K562 (cell line): Measurements from ENCODE around the gene PCBP2. TPM values are rescaled to one million over a fixed set of nuclear protein-coding genes. Genes with fewer than 3 reads are reported as not detected.

ENCODE experiments used
- ATF2 ChIP-seq: sonication (generic); formaldehyde crosslinking; IDR thresholded peaks from 2 replicates; pipeline ENCODE4 v1.8.1; 2022; ENCODE audit warnings: missing genetic modification reagents
- BCLAF1 ChIP-seq, 2 experiments: fragments of 450-650 bp in 1 of 2; IDR thresholded peaks; 2 replicates each; pipeline ENCODE4 v1.6.1; 2011 to 2017; ENCODE audit warnings: low read depth in 2 of 2, antibody characterized with exemption in 1 of 2, borderline replicate concordance in 1 of 2, low read length in 1 of 2, mild to moderate bottlenecking in 1 of 2, mixed read lengths in 1 of 2; ENCODE audit not compliant: control insufficient read depth in 1 of 2
- EHMT2 ChIP-seq: fragments of 450-650 bp; IDR thresholded peaks from 2 replicates; pipeline ENCODE4 v1.6.1; 2018; ENCODE audit warnings: antibody characterized with exemption
- ELF2 ChIP-seq: fragments of 250-450 bp; sonication (Bioruptor Pico); IDR thresholded peaks from 2 replicates; pipeline ENCODE4 v1.5.0; 2021; ENCODE audit warnings: mild to moderate bottlenecking
- HDGF ChIP-seq: fragments of 450-650 bp; IDR thresholded peaks from 2 replicates; pipeline ENCODE4 v1.6.1; 2016
- HNRNPK ChIP-seq: fragments of 200-400 bp; formaldehyde crosslinking; IDR thresholded peaks from one replicate; pipeline ENCODE4 v1.6.1; 2018; ENCODE audit warnings: mild to moderate bottlenecking, low read depth, low read length; ENCODE audit not compliant: poor library complexity, severe bottlenecking
- L3MBTL2 ChIP-seq: fragments of 450-650 bp; IDR thresholded peaks from 2 replicates; pipeline ENCODE4 v1.6.1; 2016; ENCODE audit warnings: mild to moderate bottlenecking, moderate library complexity
- MBD2 ChIP-seq: sonication (generic); IDR thresholded peaks from 2 replicates; pipeline ENCODE4 v1.6.1; 2016; ENCODE audit warnings: low read depth, borderline replicate concordance
- MLLT1 ChIP-seq, 2 experiments: fragments of 450-650 bp; IDR thresholded peaks; 2 replicates each; pipeline ENCODE4 v1.6.1; 2016
- MTA1 ChIP-seq: fragments of 450-650 bp; IDR thresholded peaks from 2 replicates; pipeline ENCODE4 v1.6.1; 2017; ENCODE audit warnings: borderline replicate concordance
- NFYB ChIP-seq: IDR thresholded peaks from 2 replicates; pipeline ENCODE4 v1.6.1; 2011; ENCODE audit warnings: mild to moderate bottlenecking, moderate library complexity; ENCODE audit not compliant: insufficient read length; ENCODE audit errors: extremely low read depth
- POLR2A ChIP-seq: fragments of 450-650 bp; conservative IDR thresholded peaks from 2 replicates; pipeline ENCODE4 v1.6.1; 2016
- POU5F1 ChIP-seq: fragments of 150-350 bp; IDR thresholded peaks from 2 replicates; pipeline ENCODE4 v1.6.1; 2014; ENCODE audit warnings: borderline replicate concordance, low read length, low read depth, mild to moderate bottlenecking; ENCODE audit not compliant: partially characterized antibody
- SIN3A ChIP-seq, 2 experiments: fragments of 150-350 bp in 1 of 2; IDR thresholded peaks; 2 replicates each; pipeline ENCODE4 v1.6.1; 2011 to 2016; ENCODE audit warnings: borderline replicate concordance in 2 of 2, low read depth in 2 of 2, low read length in 2 of 2, mild to moderate bottlenecking in 2 of 2, moderate library complexity in 2 of 2; ENCODE audit not compliant: control insufficient read depth in 1 of 2
- SUPT5H ChIP-seq: fragments of 450-650 bp; IDR thresholded peaks from 2 replicates; pipeline ENCODE4 v1.6.1; 2016
- VEZF1 ChIP-seq: fragments of 200-800 bp; sonication (Bioruptor generic); IDR thresholded peaks from 2 replicates; pipeline ENCODE4 v1.6.1; 2017; ENCODE audit warnings: missing genetic modification characterization, missing compliant biosample characterization
- ZNF143 ChIP-seq: sonication (generic); formaldehyde crosslinking; IDR thresholded peaks from 2 replicates; pipeline ENCODE4 v1.9.0; 2022; ENCODE audit warnings: mild to moderate bottlenecking, missing genetic modification reagents
- ZNF449 ChIP-seq: fragments of 250-450 bp; sonication (Bioruptor Pico); IDR thresholded peaks from 2 replicates; pipeline ENCODE4 v1.8.0; 2022; ENCODE audit warnings: moderate library complexity, mild to moderate bottlenecking, inconsistent platforms
- polyA plus RNA-seq, 8 experiments: library from polyadenylated mRNA; depleted of rRNA in 4 of 8; stranded (reverse) in 5 of 8; unstranded in 3 of 8; fragments of >200 nt; fragmentation: Nextera tagmentation in 2 of 8; fragmentation: Illumina TruSeq in 1 of 8; extraction: Ambion mirVana in 2 of 8; extraction: Trizol in 1 of 8; gene quantifications; 2 replicates each; pipeline versions ENCODE4 v1.2.1 to v1.2.3, GENCODE V29; 2011 to 2014; ENCODE audit warnings: inconsistent platforms in 1 of 8, missing spikeins in 1 of 8
- total RNA-seq, 7 experiments: library from RNA; depleted of rRNA in 6 of 7; stranded (reverse); fragments of >200 nt in 6 of 7; fragmentation: Illumina TruSeq in 2 of 7; extraction: Trizol in 2 of 7; gene quantifications; 2 replicates each; pipeline versions ENCODE4 v1.2.1 to v1.2.3, GENCODE V29; 2011 to 2021; ENCODE audit warnings: low replicate concordance in 1 of 7

The PCBP2 gene
- total and polyA plus RNA-seq, 9 of the 15 experiments (the other 6 are each of a cell fraction or from before 2014, with no cell fraction given), result 137 to 831 (median 328) TPM

- peak in 1 of 2 experiments; percentile 66; a peak in 1 of 4 replicates for TF ChIP-seq MLLT1 (IDR thresholded peaks at IDR 0.05)
- no peak for TF ChIP-seq ZNF143 (CRISPR knock-in tag)
- TF ChIP-seq POU5F1, result no peak
- peak; percentile 78 for TF ChIP-seq L3MBTL2
- no peak for TF ChIP-seq HNRNPK
- TF ChIP-seq BCLAF1 (IDR thresholded peaks at IDR 0.05; ENCODE audit: borderline replicate concordance in 1 of 2, control insufficient read depth in 1 of 2, low read depth in 2 of 2, low read length in 1 of 2), result no peak
- TF ChIP-seq MTA1, result peak; percentile 34; the same call in 1 of the 2 replicates
- peak; percentile 73 for TF ChIP-seq VEZF1 (CRISPR knock-in tag)
- peak; percentile 82; the same call in 1 of the 2 replicates for TF ChIP-seq MBD2
- TF ChIP-seq ZNF449 (CRISPR knock-in tag), result no peak
- TF ChIP-seq EHMT2, result peak; percentile 73
- TF ChIP-seq POLR2A, result peak; percentile 98
- no peak for TF ChIP-seq ELF2 (CRISPR knock-in tag)
- peak; percentile 98 for TF ChIP-seq SUPT5H
- TF ChIP-seq NFYB, result peak; percentile 84
- peak; percentile 9 to 47; a peak in 1 of 4 replicates for TF ChIP-seq SIN3A (IDR thresholded peaks at IDR 0.05; ENCODE audit: borderline replicate concordance in 2 of 2, control insufficient read depth in 1 of 2, low read depth in 2 of 2, low read length in 2 of 2)
- no peak for TF ChIP-seq HDGF
- TF ChIP-seq ATF2 (CRISPR knock-in tag), result no peak
These were observed 10.7 kb upstream of the PCBP2 start, which contains the start of gene PRR13 (continued) for GRCh38 chr12:53441040-53441833.
